ENCODE measurements around the gene SLC38A1.
"Not testable (repeated sequence)": the region's sequence is repeated elsewhere in the genome, so short reads cannot be mapped to it uniquely, and the experiment has no call there.

SLC38A1 gene

GRCh38 chr12:46268583-46269428 lies at the start of gene SLC38A1:
SLC38A1 (minus strand) TSS chr12:46269043; CDS start chr12:46239800, 29,243 bp downstream.
- DNase-seq = peak; percentile 67 to 85 (median 80)

- no peak for DNase-seq
Observed at GRCh38 chr12:46318037-46318436, 49.2 kb upstream of the SLC38A1 start.

GRCh38 chr12:46304070-46304469 lies 35.2 kb upstream of the SLC38A1 start:
- DNase-seq = no peak

- peak in 2 of 4 experiments; percentile 14 to 15 for DNase-seq
Observed at GRCh38 chr12:46303039-46303666, 34.3 kb upstream of the SLC38A1 start.

- DNase-seq = no peak
Observed at GRCh38 chr12:46300910-46301309, 32.1 kb upstream of the SLC38A1 start.

- no peak for DNase-seq
Observed at GRCh38 chr12:46299851-46300250, 31.0 kb upstream of the SLC38A1 start.

- no peak for DNase-seq
Observed at GRCh38 chr12:46298261-46298660, 29.4 kb upstream of the SLC38A1 start.

- no peak for DNase-seq
Observed at GRCh38 chr12:46296822-46297221, 28.0 kb upstream of the SLC38A1 start.

GRCh38 chr12:46292754-46293402 lies 24.0 kb upstream of the SLC38A1 start:
- no peak for DNase-seq

GRCh38 chr12:46291953-46292352 lies 23.1 kb upstream of the SLC38A1 start:
- DNase-seq = not testable (repeated sequence)

GRCh38 chr12:46285177-46285576 lies 16.3 kb upstream of the SLC38A1 start:
- DNase-seq = not testable (repeated sequence)

- no peak for DNase-seq
Observed at GRCh38 chr12:46282829-46283228, 14.0 kb upstream of the SLC38A1 start.

GRCh38 chr12:46276756-46277155 lies 7.9 kb upstream of the SLC38A1 start:
- DNase-seq = no peak

- no peak for DNase-seq
Observed at GRCh38 chr12:46271863-46272262, 3.0 kb upstream of the SLC38A1 start.

- DNase-seq = peak; percentile 46 to 61 (median 56)
Observed at GRCh38 chr12:46269429-46270241, 792 bp upstream of the SLC38A1 start.

- peak in 2 of 4 experiments; percentile 35 to 39 for DNase-seq
Observed at GRCh38 chr12:46267825-46268582, 839 bp downstream of the SLC38A1 start.

- DNase-seq = peak in 1 of 4 experiments; percentile 16
Observed at GRCh38 chr12:46267575-46267824, 1.3 kb downstream of the SLC38A1 start.

- DNase-seq = peak; percentile 28 to 45 (median 36)
Observed at GRCh38 chr12:46266869-46267574, 1.8 kb downstream of the SLC38A1 start.

- peak in 1 of 4 experiments; percentile 3 for DNase-seq
Observed at GRCh38 chr12:46266382-46266791, 2.5 kb downstream of the SLC38A1 start.

- DNase-seq = no peak
Observed at GRCh38 chr12:46265734-46266133, 3.1 kb downstream of the SLC38A1 start.

GRCh38 chr12:46265102-46265501 lies 3.7 kb downstream of the SLC38A1 start:
- DNase-seq = no peak

GRCh38 chr12:46264057-46264456 lies 4.8 kb downstream of the SLC38A1 start:
- DNase-seq = no peak
